Muscle layer of colon (tissue), 2 donors: ENCODE measurements around the gene CACNA2D3.

Experiments
- H3K27ac ChIP-seq: one replicate; pipeline ENCODE4 v1.7.0; 2013; ENCODE audit warnings: low read depth, mild to moderate bottlenecking, low read length, moderate library complexity
- H3K27me3 ChIP-seq, 2 donors: one replicate each; pipeline ENCODE4 v1.7.0; 2013; ENCODE audit warnings: low read length in 2 of 2, mild to moderate bottlenecking in 2 of 2; ENCODE audit not compliant: insufficient read depth in 2 of 2, control insufficient read depth in 1 of 2
- H3K36me3 ChIP-seq: one replicate; pipeline ENCODE4 v1.7.0; 2013; ENCODE audit warnings: mild to moderate bottlenecking, low read length; ENCODE audit not compliant: insufficient read depth
- H3K4me1 ChIP-seq: one replicate; pipeline ENCODE4 v1.7.0; 2013; ENCODE audit warnings: mild to moderate bottlenecking, low read length; ENCODE audit not compliant: insufficient read depth
- H3K4me3 ChIP-seq, 2 donors: one replicate each; pipeline ENCODE4 v1.7.0; 2013; ENCODE audit warnings: low read length in 2 of 2, low read depth in 1 of 2, mild to moderate bottlenecking in 1 of 2, moderate library complexity in 1 of 2
- H3K9ac ChIP-seq: one replicate; pipeline ENCODE4 v1.7.0; 2013; ENCODE audit warnings: low read length
- H3K9me3 ChIP-seq: one replicate; pipeline ENCODE4 v1.7.0; 2013; ENCODE audit warnings: mild to moderate bottlenecking, low read length
- donor health status: abdominal sarcoma.
- donor health status: Adenocarcinoma of cecum.

Gene CACNA2D3

GRCh38 chr3:54713455-54713854 is 591.1 kb downstream of the CACNA2D3 start:
- Histone ChIP-seq H3K36me3 (no peaks in the 10 kb centered on the region), H3K9ac (no peak overlapping the region), H3K27me3 (no peaks in the 10 kb centered on the region), H3K27ac (no peak overlapping the region), H3K9me3 (no peaks in the 10 kb centered on the region), H3K4me1 (no peaks in the 10 kb centered on the region), H3K4me3 (no peak overlapping the region)

- Histone ChIP-seq H3K36me3 (no peaks in the 10 kb centered on the region), H3K27ac (no peak overlapping the region), H3K4me1 (no peaks in the 10 kb centered on the region), H3K9me3 (no peaks in the 10 kb centered on the region), H3K4me3 (no peak overlapping the region), H3K9ac (no peak overlapping the region), H3K27me3 (no peaks in the 10 kb centered on the region)
Observed at GRCh38 chr3:54714035-54714434, 591.7 kb downstream of the CACNA2D3 start.

- Histone ChIP-seq H3K9ac (no peak overlapping the region), H3K4me3 (no peak overlapping the region), H3K36me3 (no peaks in the 10 kb centered on the region), H3K27me3 (no peaks in the 10 kb centered on the region), H3K27ac (no peak overlapping the region), H3K9me3 (no peaks in the 10 kb centered on the region), H3K4me1 (no peaks in the 10 kb centered on the region)
Observed at GRCh38 chr3:54717506-54717905, 595.2 kb downstream of the CACNA2D3 start.

GRCh38 chr3:54719914-54720313 is 597.6 kb downstream of the CACNA2D3 start:
- no peak overlapping the region for H3K27ac ChIP-seq
- no peaks in the 10 kb centered on the region for H3K4me1 ChIP-seq
- no peaks in the 10 kb centered on the region for H3K36me3 ChIP-seq
- no peak overlapping the region for H3K4me3 ChIP-seq
- no peak overlapping the region for H3K9ac ChIP-seq
- H3K9me3 ChIP-seq: no peaks in the 10 kb centered on the region
- H3K27me3 ChIP-seq: no peaks in the 10 kb centered on the region

- Histone ChIP-seq H3K4me3 (no peak overlapping the region), H3K9ac (no peak overlapping the region), H3K4me1 (no peaks in the 10 kb centered on the region), H3K27me3 (no peaks in the 10 kb centered on the region), H3K9me3 (no peaks in the 10 kb centered on the region), H3K36me3 (no peaks in the 10 kb centered on the region), H3K27ac (no peak overlapping the region)
Observed at GRCh38 chr3:54720604-54721003, 598.3 kb downstream of the CACNA2D3 start.

GRCh38 chr3:54731732-54732445 is 609.5 kb downstream of the CACNA2D3 start:
- Histone ChIP-seq H3K9ac (no peak overlapping the region), H3K4me3 (no peak overlapping the region), H3K4me1 (no peaks in the 10 kb centered on the region), H3K27me3 (no peaks in the 10 kb centered on the region), H3K36me3 (no peaks in the 10 kb centered on the region), H3K27ac (no peak overlapping the region), H3K9me3 (no peaks in the 10 kb centered on the region)

GRCh38 chr3:54733106-54734006 is 611.0 kb downstream of the CACNA2D3 start:
- Histone ChIP-seq H3K9me3 (no peaks in the 10 kb centered on the region), H3K4me1 (no peaks in the 10 kb centered on the region), H3K27ac (no peak overlapping the region), H3K9ac (no peak overlapping the region), H3K27me3 (no peaks in the 10 kb centered on the region), H3K36me3 (no peaks in the 10 kb centered on the region), H3K4me3 (no peak overlapping the region)

GRCh38 chr3:54736459-54736858 is 614.1 kb downstream of the CACNA2D3 start:
- no peaks in the 10 kb centered on the region for H3K36me3 ChIP-seq
- H3K27ac ChIP-seq: no peak overlapping the region
- H3K9ac ChIP-seq: no peak overlapping the region
- no peak overlapping the region for H3K4me3 ChIP-seq
- no peaks in the 10 kb centered on the region for H3K4me1 ChIP-seq
- no peaks in the 10 kb centered on the region for H3K27me3 ChIP-seq
- H3K9me3 ChIP-seq: no peaks in the 10 kb centered on the region

- Histone ChIP-seq H3K9me3 (no peaks in the 10 kb centered on the region), H3K27me3 (no peaks in the 10 kb centered on the region), H3K9ac (no peak overlapping the region), H3K27ac (no peak overlapping the region), H3K4me1 (no peaks in the 10 kb centered on the region), H3K36me3 (no peaks in the 10 kb centered on the region), H3K4me3 (no peak overlapping the region)
Observed at GRCh38 chr3:54743755-54744154, 621.4 kb downstream of the CACNA2D3 start.

- no peaks in the 10 kb centered on the region for H3K9me3 ChIP-seq
- H3K36me3 ChIP-seq: no peaks in the 10 kb centered on the region
- H3K4me1 ChIP-seq: no peaks in the 10 kb centered on the region
- H3K27me3 ChIP-seq: no peaks in the 10 kb centered on the region
- H3K27ac ChIP-seq: no peak overlapping the region
- no peak overlapping the region for H3K4me3 ChIP-seq
- no peak overlapping the region for H3K9ac ChIP-seq
Observed at GRCh38 chr3:54744291-54744690, 621.9 kb downstream of the CACNA2D3 start.

GRCh38 chr3:54745843-54746242 is 623.5 kb downstream of the CACNA2D3 start:
- H3K9ac ChIP-seq: no peak overlapping the region
- H3K27ac ChIP-seq: no peak overlapping the region
- H3K4me3 ChIP-seq: no peak overlapping the region
- H3K36me3 ChIP-seq: no peaks in the 10 kb centered on the region
- H3K9me3 ChIP-seq: no peaks in the 10 kb centered on the region
- no peaks in the 10 kb centered on the region for H3K27me3 ChIP-seq
- H3K4me1 ChIP-seq: no peaks in the 10 kb centered on the region
